Tibial artery (tissue), 4 donors: ENCODE measurements around the gene POLR2H.

Source experiments
- DNase-seq, 2 donors: peaks; one replicate each; pipeline ENCODE4 v3.0.0-alpha.2; 2019
- H3K27ac ChIP-seq, 2 donors: fragments of 200-600 bp; sonication (generic) in 1 of 2; 1 replicate in 1 of 2; 2 replicates in 1 of 2; pipeline ENCODE4 v1.5.1; 2018 to 2019; ENCODE audit warnings: mild to moderate bottlenecking in 1 of 2
- H3K27me3 ChIP-seq, 2 donors: fragments of 200-600 bp; sonication (generic) in 1 of 2; one replicate each; pipeline versions ENCODE4 v1.5.1 to v1.6.0; 2016 to 2019
- H3K36me3 ChIP-seq, 3 donors: fragments of 200-600 bp; sonication (generic) in 2 of 3; one replicate each; pipeline ENCODE4 v1.5.1; 2016 to 2019; ENCODE audit warnings: mild to moderate bottlenecking in 2 of 3
- H3K4me1 ChIP-seq, 4 donors: fragments of 200-600 bp; sonication (generic) in 2 of 4; 1 replicate in 3 of 4; 2 replicates in 1 of 4; pipeline ENCODE4 v1.5.1; 2016 to 2019
- H3K4me3 ChIP-seq, 2 donors: fragments of 200-600 bp; sonication (generic) in 1 of 2; 1 replicate in 1 of 2; 2 replicates in 1 of 2; pipeline ENCODE4 v1.5.1; 2018 to 2019; ENCODE audit warnings: mild to moderate bottlenecking in 2 of 2
- H3K9me3 ChIP-seq, 3 donors: fragments of 200-600 bp; sonication (generic) in 1 of 3; one replicate each; pipeline ENCODE4 v1.5.1; 2016 to 2019
- intact Hi-C: fragments of 100-400 bp; cut with DNase I; formaldehyde crosslinking; loops from one replicate; pipeline ENCODE4 v1.15.0; 2023; ENCODE audit warnings: low total_unique reads
- TF ChIP-seq, protein P1 (sequence below), 2 experiments: fragments of 200-600 bp in 1 of 2; fragments of 450-650 bp in 1 of 2; IDR thresholded peaks; one replicate each; pipeline ENCODE4 v1.5.1; 2017 to 2019; ENCODE audit warnings: antibody characterized with exemption in 2 of 2, mild to moderate bottlenecking in 1 of 2, moderate library complexity in 1 of 2

POLR2H gene

GRCh38 chr3:184389384-184389783 is 27.9 kb downstream of the POLR2H start:
- no peaks in the 10 kb centered on the region for H3K4me1 ChIP-seq
- intact Hi-C loops: no loop called here
- H3K36me3 ChIP-seq: peaks cover 0 to 22% (median 20%) of the 10 kb centered on the region in 3 donors
- peak in 1 of 2 donors; percentile 50 for DNase-seq
- no peak overlapping the region for H3K4me3 ChIP-seq
- H3K27me3 ChIP-seq: no peaks in the 10 kb centered on the region
- H3K9me3 ChIP-seq: no peaks in the 10 kb centered on the region
- H3K27ac ChIP-seq: no peak overlapping the region
- TF ChIP-seq, protein P1, sequence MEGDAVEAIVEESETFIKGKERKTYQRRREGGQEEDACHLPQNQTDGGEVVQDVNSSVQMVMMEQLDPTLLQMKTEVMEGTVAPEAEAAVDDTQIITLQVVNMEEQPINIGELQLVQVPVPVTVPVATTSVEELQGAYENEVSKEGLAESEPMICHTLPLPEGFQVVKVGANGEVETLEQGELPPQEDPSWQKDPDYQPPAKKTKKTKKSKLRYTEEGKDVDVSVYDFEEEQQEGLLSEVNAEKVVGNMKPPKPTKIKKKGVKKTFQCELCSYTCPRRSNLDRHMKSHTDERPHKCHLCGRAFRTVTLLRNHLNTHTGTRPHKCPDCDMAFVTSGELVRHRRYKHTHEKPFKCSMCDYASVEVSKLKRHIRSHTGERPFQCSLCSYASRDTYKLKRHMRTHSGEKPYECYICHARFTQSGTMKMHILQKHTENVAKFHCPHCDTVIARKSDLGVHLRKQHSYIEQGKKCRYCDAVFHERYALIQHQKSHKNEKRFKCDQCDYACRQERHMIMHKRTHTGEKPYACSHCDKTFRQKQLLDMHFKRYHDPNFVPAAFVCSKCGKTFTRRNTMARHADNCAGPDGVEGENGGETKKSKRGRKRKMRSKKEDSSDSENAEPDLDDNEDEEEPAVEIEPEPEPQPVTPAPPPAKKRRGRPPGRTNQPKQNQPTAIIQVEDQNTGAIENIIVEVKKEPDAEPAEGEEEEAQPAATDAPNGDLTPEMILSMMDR (IDR thresholded peaks at IDR 0.05): no peak

DNA sequence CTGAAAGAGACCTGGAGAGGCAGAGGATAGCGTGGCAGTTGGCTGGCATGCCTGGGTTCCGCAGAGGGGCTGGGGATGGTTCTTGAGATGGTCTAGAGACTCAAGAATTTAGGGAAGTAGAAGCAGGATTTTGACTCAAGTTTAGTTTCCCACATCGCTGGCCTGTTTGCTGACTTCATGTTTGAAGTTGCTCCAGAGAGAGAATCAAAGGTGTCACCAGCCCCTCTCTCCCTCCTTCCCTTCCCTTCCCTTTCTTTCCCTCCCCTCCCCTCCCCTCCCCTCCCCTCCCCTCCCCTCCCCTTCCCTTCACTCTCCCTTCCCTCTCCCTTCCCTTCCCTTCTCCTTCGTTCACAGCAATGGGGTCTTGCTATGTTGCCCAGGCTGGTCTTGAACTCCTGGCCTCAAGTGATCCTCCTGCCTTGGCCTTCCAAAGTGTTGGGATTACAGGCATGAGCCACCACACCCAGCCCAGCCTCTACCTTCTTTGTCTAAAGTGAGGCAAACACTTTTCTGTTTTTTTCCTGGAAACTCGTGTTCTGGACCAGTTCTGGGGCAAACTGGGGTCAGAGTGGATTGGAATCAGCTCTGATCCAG is 28.5 kb downstream of the POLR2H start:
- no peaks in the 10 kb centered on the region for H3K4me1 ChIP-seq
- H3K4me3 ChIP-seq: no peak overlapping the region
- peaks cover 0 to 22% (median 18%) of the 10 kb centered on the region in 3 donors for H3K36me3 ChIP-seq
- H3K27ac ChIP-seq: no peak overlapping the region
- H3K27me3 ChIP-seq: no peaks in the 10 kb centered on the region
- no peaks in the 10 kb centered on the region for H3K9me3 ChIP-seq
- intact Hi-C loops: no loop called here
- no peak for DNase-seq
- TF ChIP-seq, protein P1 (IDR thresholded peaks at IDR 0.05): no peak

GRCh38 chr3:184391266-184391665 is 29.8 kb downstream of the POLR2H start:
- TF ChIP-seq, protein P1 (IDR thresholded peaks at IDR 0.05): no peak
- Histone ChIP-seq H3K36me3 (peaks cover 0 to 17% (median 16%) of the 10 kb centered on the region in 3 donors), H3K27ac (no peak overlapping the region), H3K9me3 (no peaks in the 10 kb centered on the region), H3K4me3 (no peak overlapping the region), H3K27me3 (no peaks in the 10 kb centered on the region), H3K4me1 (no peaks in the 10 kb centered on the region)
- intact Hi-C loops: no loop called here
- no peak for DNase-seq

DNA sequence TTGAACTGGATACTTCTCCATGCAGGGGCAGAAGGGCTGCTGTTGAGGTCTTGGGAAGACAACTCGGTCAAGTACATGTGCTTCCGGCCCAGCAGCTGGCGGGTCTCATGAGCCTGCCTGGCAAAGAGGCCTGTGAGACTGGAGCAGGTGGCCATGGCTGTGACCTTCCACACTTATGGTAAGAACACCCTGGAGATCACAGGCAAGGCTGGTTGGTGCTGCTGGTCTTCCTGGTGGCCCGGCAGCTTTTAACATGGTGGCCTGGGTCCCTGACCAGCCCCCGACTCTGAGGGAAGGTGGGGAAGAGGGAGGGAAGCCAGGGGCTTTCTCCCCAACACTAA is 33.8 kb downstream of the POLR2H start:
- no peaks in the 10 kb centered on the region for H3K27me3 ChIP-seq
- no peak overlapping the region for H3K27ac ChIP-seq
- H3K9me3 ChIP-seq: no peaks in the 10 kb centered on the region
- DNase-seq: peak in 1 of 2 donors; percentile 46
- TF ChIP-seq, protein P1 (IDR thresholded peaks at IDR 0.05): no peak
- H3K36me3 ChIP-seq: no peaks in the 10 kb centered on the region
- H3K4me3 ChIP-seq: no peak overlapping the region
- intact Hi-C loops: no loop called here
- H3K4me1 ChIP-seq: peaks cover 0 to 5% (median 0%) of the 10 kb centered on the region in 4 donors

DNA sequence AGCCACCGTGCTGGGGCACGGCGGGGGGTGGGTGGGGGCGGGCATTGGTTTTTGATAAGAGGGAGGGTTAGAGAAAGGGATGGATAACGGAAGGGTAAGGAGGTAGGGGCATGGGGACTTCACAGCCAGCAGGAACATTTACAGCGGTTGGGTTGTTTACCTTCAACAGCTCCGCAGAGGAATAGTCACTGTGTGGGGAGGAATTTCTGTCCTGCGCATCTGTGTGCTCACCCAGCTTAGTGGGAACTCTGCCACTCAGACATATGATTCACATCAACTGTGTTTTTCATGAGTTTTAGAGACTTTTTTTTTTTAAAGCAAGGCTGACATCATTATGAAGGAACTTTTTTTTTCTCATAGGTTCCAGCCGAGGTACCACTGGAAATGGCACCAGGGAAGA is 37.9 kb downstream of the POLR2H start:
- Histone ChIP-seq H3K27me3 (peaks cover 0 to 7% of the 10 kb centered on the region in 2 donors), H3K9me3 (no peaks in the 10 kb centered on the region), H3K4me3 (no peak overlapping the region), H3K27ac (no peak overlapping the region), H3K36me3 (no peaks in the 10 kb centered on the region), H3K4me1 (peaks cover 0 to 5% (median 0%) of the 10 kb centered on the region in 4 donors)
- intact Hi-C loops: no loop called here
- TF ChIP-seq, protein P1 (IDR thresholded peaks at IDR 0.05): no peak
- peak in 1 of 2 donors; percentile 58 for DNase-seq
